PC-3 (cell line): ENCODE data around the gene NKX2-3. TPM values are rescaled to one million over a fixed set of nuclear protein-coding genes. Genes with fewer than 3 reads are reported as not detected.

Experiments
- ATAC-seq: fragments of 200-7000 bp; cut with Tn5 transposase; 2 replicates; pipeline ENCODE4 v1.9.1; 2020; ENCODE audit warnings: mild to moderate bottlenecking, moderate library complexity
- BruUV-seq: library from RNA; stranded (reverse); fragments of 400-500 nt; replicated peaks from 2 replicates; lab custom pipeline; 2021; lab: Mats Ljungman, UMichigan
- CTCF ChIA-PET: fragments of 300-600 bp; sonication (Branson Sonifier 250); formaldehyde crosslinking; loops from one replicate; lab custom pipeline; 2022; ENCODE audit warnings: antibody characterized with exemption; lab: Charles Lee
- POLR2A ChIA-PET: fragments of 300-600 bp; sonication (Branson Sonifier 250); formaldehyde crosslinking; loops from one replicate; lab custom pipeline; 2022; ENCODE audit warnings: antibody characterized with exemption; ENCODE audit not compliant: unreplicated experiment; lab: Charles Lee
- DNase-seq: peaks from one replicate; pipeline ENCODE4 v3.0.0-alpha.2; 2015
- H2AFZ ChIP-seq: fragments of 300-600 bp; sonication (generic); 2 replicates; pipeline ENCODE4 v1.6.0; 2016; ENCODE audit warnings: antibody characterized with exemption, low read length
- H3F3A ChIP-seq: fragments of 300-600 bp; sonication (generic); one replicate; pipeline ENCODE4 v1.6.0; 2017; ENCODE audit warnings: antibody characterized with exemption, low read length, control low read depth, mild to moderate bottlenecking; ENCODE audit not compliant: unreplicated experiment
- H3K27ac ChIP-seq: fragments of 300-600 bp; sonication (generic); 2 replicates; pipeline ENCODE4 v1.5.1; 2016; ENCODE audit warnings: mild to moderate bottlenecking, low read length
- H3K27me3 ChIP-seq: fragments of 300-600 bp; sonication (generic); 2 replicates; pipeline ENCODE4 v1.6.1; 2016; ENCODE audit warnings: low read length, mixed read lengths
- H3K36me3 ChIP-seq: fragments of 300-600 bp; sonication (generic); 2 replicates; pipeline ENCODE4 v1.6.1; 2016; ENCODE audit warnings: low read depth, mixed run types, low read length, mixed read lengths
- H3K4me1 ChIP-seq: fragments of 300-600 bp; sonication (generic); 2 replicates; pipeline ENCODE4 v1.5.1; 2016; ENCODE audit warnings: low read length; ENCODE audit not compliant: insufficient read depth
- H3K4me2 ChIP-seq: fragments of 300-600 bp; sonication (generic); 2 replicates; pipeline ENCODE4 v1.6.0; 2016; ENCODE audit warnings: low read length
- H3K4me3 ChIP-seq: fragments of 300-600 bp; sonication (generic); 2 replicates; pipeline ENCODE4 v1.5.1; 2016; ENCODE audit warnings: mild to moderate bottlenecking, low read length, mixed read lengths
- H3K79me2 ChIP-seq: fragments of 300-600 bp; sonication (generic); 2 replicates; pipeline ENCODE4 v1.6.1; 2017; ENCODE audit warnings: low read length, mixed read lengths
- H3K9ac ChIP-seq: fragments of 300-600 bp; sonication (generic); 2 replicates; pipeline ENCODE4 v1.6.0; 2016; ENCODE audit warnings: mild to moderate bottlenecking, low read length
- H3K9me2 ChIP-seq: fragments of 300-600 bp; sonication (generic); replicated peaks from 2 replicates; pipeline ENCODE4 v1.6.1; 2016; ENCODE audit warnings: mixed run types, low read length, mixed read lengths
- H3K9me3 ChIP-seq: fragments of 300-600 bp; sonication (generic); 2 replicates; pipeline ENCODE4 v1.6.1; 2016; ENCODE audit warnings: low read length, mixed read lengths
- H4K20me1 ChIP-seq: fragments of 300-600 bp; sonication (generic); 2 replicates; pipeline ENCODE4 v1.6.1; 2016; ENCODE audit warnings: low read length, mixed read lengths
- EZH2 ChIP-seq: fragments of 300-600 bp; sonication (generic); IDR thresholded peaks from one replicate; pipeline ENCODE4 v1.6.1; 2017; ENCODE audit warnings: antibody characterized with exemption, mild to moderate bottlenecking, low read length; ENCODE audit not compliant: unreplicated experiment
- EZH2phosphoT487 ChIP-seq: fragments of 300-600 bp; sonication (generic); IDR thresholded peaks from 2 replicates; pipeline ENCODE4 v1.6.1; 2018; ENCODE audit warnings: mild to moderate bottlenecking, antibody characterized with exemption, low read length, borderline replicate concordance
- intact Hi-C: fragments of 100-400 bp; cut with micrococcal nuclease; formaldehyde crosslinking; loops from 2 replicates; pipeline ENCODE4 v1.9.0; 2023
- total RNA-seq: library from RNA; depleted of rRNA; stranded (reverse); fragments of >200 nt; gene quantifications from 2 replicates; pipeline ENCODE4 v1.2.3, GENCODE V29; 2014
- TF ChIP-seq, protein P1 (sequence below): fragments of 300-600 bp; sonication (generic); conservative IDR thresholded peaks from 2 replicates; pipeline ENCODE4 v1.5.1; 2017; ENCODE audit warnings: antibody characterized with exemption, low read depth, mild to moderate bottlenecking, low read length

Gene NKX2-3
- total RNA-seq, 1 experiment from 2014 or later: 0.07 TPM

GRCh38 chr10:99540306-99540656 is 7.5 kb downstream of the NKX2-3 start:
- intact Hi-C loops: no loop called here
- DNase-seq: no peak
- Histone ChIP-seq H3K9me2 (no peaks in the 10 kb centered on the region), H3F3A (no peaks in the 10 kb centered on the region), H3K9ac (no peak overlapping the region), H3K4me2 (no peak overlapping the region), H2AFZ (no peak overlapping the region), H3K4me1 (no peaks in the 10 kb centered on the region), H4K20me1 (no peaks in the 10 kb centered on the region), H3K36me3 (no peaks in the 10 kb centered on the region), H3K9me3 (no peaks in the 10 kb centered on the region), H3K4me3 (no peak overlapping the region), H3K79me2 (no peaks in the 10 kb centered on the region), H3K27ac (no peak overlapping the region), H3K27me3 (peaks cover 29% of the 10 kb centered on the region; the same call in 1 of the 2 replicates)
- CTCF ChIA-PET: no interaction called here
- no TSS peak for BruUV-seq
- TF ChIP-seq, protein P1, sequence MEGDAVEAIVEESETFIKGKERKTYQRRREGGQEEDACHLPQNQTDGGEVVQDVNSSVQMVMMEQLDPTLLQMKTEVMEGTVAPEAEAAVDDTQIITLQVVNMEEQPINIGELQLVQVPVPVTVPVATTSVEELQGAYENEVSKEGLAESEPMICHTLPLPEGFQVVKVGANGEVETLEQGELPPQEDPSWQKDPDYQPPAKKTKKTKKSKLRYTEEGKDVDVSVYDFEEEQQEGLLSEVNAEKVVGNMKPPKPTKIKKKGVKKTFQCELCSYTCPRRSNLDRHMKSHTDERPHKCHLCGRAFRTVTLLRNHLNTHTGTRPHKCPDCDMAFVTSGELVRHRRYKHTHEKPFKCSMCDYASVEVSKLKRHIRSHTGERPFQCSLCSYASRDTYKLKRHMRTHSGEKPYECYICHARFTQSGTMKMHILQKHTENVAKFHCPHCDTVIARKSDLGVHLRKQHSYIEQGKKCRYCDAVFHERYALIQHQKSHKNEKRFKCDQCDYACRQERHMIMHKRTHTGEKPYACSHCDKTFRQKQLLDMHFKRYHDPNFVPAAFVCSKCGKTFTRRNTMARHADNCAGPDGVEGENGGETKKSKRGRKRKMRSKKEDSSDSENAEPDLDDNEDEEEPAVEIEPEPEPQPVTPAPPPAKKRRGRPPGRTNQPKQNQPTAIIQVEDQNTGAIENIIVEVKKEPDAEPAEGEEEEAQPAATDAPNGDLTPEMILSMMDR: no peak
- no peak for TF ChIP-seq EZH2
- POLR2A ChIA-PET: no interaction called here
- no peak for ATAC-seq

DNA sequence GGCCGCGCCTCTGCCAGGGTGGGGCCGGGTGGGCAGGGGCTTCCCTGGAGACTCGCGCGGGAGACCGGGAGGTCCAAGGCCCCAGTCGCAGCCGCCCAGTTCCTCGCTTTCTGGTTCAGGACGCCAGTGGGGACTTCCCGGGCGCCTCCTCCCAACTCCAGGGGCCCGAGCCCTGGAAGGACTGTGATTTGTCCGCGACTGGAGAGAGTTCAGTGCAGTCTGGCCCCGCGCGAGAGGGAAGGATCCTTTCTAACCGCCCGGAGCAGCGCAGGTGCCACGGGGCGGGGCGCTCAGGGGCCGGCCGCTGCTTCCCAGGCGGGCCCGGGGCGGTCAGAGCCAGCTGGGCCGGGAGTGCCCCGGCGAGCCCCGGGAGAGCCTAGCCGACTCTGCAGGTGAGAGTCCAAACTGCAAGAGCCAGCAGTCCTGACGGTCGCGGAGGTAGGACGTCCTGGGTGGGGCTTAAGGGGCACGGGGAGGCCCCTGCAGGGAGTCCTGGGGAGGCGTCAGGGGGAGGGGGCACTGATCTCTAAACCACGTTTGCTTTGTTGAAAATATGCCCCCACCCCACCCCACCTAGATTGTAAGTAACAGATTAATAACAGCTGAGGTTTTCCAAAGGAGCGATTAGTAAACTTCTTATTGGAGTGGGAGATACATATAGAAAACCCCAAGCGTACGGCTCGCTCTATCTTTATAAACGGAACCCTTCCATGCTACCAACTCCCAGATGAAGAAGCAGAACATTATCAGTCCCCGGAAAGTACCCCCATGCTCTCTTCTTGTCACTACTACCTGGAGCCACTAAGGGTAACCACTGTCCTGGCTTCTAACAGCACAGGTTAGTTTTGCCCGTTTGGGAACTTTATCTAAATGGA is 8.2 kb downstream of the NKX2-3 start:
- intact Hi-C loops: no loop called here
- no peaks in the 10 kb centered on the region for H3K4me1 ChIP-seq
- H3K9me2 ChIP-seq: no peaks in the 10 kb centered on the region
- no peaks in the 10 kb centered on the region for H3K36me3 ChIP-seq
- ChIA-PET POLR2A (no interaction called here), CTCF (no interaction called here)
- H3K27ac ChIP-seq: no peak overlapping the region
- H3K79me2 ChIP-seq: no peaks in the 10 kb centered on the region
- no peak overlapping the region for H3K9ac ChIP-seq
- H3K4me3 ChIP-seq: peak overlapping the region; percentile 46; the same call in 1 of the 2 replicates
- BruUV-seq: no TSS peak
- DNase-seq (peak; percentile 47), ATAC-seq (peak; percentile 85)
- peak overlapping the region; percentile 50; the same call in 1 of the 2 replicates for H2AFZ ChIP-seq
- peak overlapping the region; percentile 73 for H3K4me2 ChIP-seq
- peaks cover 24% of the 10 kb centered on the region; the same call in 1 of the 2 replicates for H3K27me3 ChIP-seq
- H3K9me3 ChIP-seq: no peaks in the 10 kb centered on the region
- no peaks in the 10 kb centered on the region for H4K20me1 ChIP-seq
- H3F3A ChIP-seq: no peaks in the 10 kb centered on the region
- TF ChIP-seq EZH2phosphoT487 (no peak), EZH2 (no peak)
- TF ChIP-seq, protein P1: no peak

DNA sequence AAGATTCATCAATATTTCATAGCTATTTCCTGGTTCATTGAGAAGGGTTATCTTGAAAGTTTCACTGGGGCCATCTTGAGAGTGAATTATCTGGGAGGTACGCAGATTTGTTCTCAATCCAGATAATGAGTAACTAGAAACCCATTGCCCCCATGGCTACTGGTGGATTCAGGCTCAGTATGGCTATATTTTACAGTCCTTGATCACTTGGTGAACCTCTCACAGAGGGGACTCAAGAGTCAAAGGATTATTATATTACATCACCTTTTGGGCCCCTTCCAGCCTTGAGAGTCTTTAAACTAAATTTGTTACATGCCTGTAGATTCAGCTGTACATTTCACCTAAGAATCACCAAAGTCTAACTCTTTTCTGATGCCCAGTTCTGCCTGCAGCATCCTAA is 11.6 kb downstream of the NKX2-3 start:
- no peaks in the 10 kb centered on the region for H3K36me3 ChIP-seq
- H3F3A ChIP-seq: no peaks in the 10 kb centered on the region
- no peak overlapping the region for H3K27ac ChIP-seq
- H2AFZ ChIP-seq: no peak overlapping the region
- TF ChIP-seq EZH2phosphoT487: no peak
- TF ChIP-seq, protein P1: no peak
- no peak for TF ChIP-seq EZH2
- ATAC-seq (no peak), DNase-seq (no peak)
- H3K9me3 ChIP-seq: no peaks in the 10 kb centered on the region
- no peak overlapping the region for H3K4me3 ChIP-seq
- intact Hi-C loops: no loop called here
- BruUV-seq: no TSS peak
- no peaks in the 10 kb centered on the region for H4K20me1 ChIP-seq
- H3K4me1 ChIP-seq: no peaks in the 10 kb centered on the region
- ChIA-PET POLR2A (no interaction called here), CTCF (no interaction called here)
- H3K27me3 ChIP-seq: peaks cover 26% of the 10 kb centered on the region; the same call in 1 of the 2 replicates
- no peaks in the 10 kb centered on the region for H3K9me2 ChIP-seq
- H3K9ac ChIP-seq: no peak overlapping the region
- no peaks in the 10 kb centered on the region for H3K79me2 ChIP-seq
- H3K4me2 ChIP-seq: no peak overlapping the region
